HG03064 (cell line): ENCODE measurements around the gene DAPK3.
"Not testable (repeated sequence)": the region's sequence is repeated elsewhere in the genome, so short reads cannot be mapped to it uniquely, and the experiment has no call there.

ENCODE experiments used
- ATAC-seq: cut with Tn5 transposase; IDR thresholded peaks from one replicate; pipeline ENCODE4 v1.9.1; 2021; ENCODE audit warnings: low read depth; ENCODE audit not compliant: unreplicated experiment

Gene DAPK3

DNA sequence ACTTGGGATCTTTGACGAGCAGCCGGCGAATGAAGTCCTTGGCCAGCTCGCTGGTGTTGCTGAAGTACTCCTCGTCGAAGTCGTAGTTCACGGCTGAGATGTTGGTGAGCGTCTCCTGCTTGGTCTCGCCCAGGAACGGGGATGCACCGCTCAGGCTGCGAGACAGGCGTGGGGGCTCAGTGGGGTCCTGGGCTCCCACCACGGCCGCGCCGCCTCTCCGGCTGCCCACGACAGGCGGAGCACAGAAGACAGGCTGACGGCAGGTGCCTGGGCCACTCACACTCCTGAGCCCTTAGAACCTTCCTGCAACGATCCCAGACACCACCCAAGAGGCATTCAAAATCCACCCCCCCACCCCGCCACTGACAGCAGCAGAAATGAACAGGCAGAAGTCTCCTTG, 9.9 kb downstream of the DAPK3 start:
- ATAC-seq: no peak

DNA sequence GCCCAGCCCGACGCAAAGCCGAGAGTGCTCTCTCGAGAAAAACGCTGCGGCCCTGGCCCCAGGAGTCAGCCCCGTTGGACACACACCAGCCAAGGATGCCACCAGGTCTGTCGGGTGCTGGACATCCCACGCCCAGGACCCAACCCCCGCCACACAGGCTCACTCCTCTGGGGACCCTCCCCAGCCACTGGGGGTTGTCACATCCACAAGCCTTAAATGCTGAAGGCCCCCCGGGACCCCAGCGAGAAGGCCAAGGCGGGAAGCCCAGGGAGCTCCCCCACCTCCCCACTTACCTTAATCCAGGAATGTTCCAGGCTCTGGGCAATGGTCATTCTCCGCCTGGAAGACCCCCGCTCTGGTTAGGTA, 11.2 kb downstream of the DAPK3 start:
- no peak for ATAC-seq

DNA sequence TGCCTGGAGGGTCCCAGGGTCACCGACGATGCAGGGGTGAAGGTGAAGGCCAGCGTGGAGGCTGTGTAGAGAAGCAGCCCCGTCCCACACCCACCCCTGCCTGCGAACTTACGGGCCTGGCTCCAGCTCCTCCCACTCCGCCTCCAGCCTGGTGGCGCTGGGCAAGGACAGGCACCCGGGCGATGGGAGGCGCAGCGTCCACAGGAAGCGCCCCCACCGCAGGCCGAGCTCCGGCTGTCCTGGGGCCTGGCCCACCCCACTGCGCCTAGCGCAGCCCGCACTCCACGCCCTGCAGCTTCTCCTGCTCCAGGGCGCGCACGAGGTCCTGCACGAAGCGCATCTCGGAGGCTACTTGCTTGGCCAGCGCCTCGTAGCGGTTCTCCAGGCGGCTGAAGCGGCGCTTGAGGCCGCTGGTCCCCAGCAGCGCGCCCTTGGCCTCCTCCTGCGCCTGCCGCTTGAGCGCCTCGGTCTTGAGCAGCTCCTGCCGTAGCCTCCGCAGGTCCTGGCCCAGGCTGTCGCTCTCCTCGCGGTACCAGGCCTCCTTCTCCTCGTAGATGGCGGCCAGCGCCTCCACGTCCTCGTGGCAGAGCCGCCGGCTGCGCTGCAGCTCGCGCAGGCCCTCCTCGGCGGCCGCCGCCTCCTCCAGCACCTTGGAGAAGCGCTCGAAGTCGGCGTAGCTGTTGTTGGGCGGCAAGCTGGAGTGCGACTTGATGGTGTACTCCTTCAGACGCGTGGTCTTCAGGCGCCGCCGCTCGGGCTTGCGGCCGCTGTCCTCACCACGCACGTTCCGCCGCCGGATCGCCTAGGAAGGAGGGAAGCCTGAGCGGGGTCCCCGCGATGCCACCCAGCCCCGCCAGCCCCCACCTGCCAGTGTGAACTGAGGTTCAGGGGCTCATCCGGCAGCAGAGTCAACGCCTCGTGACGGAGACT, 11.8 kb downstream of the DAPK3 start:
- ATAC-seq: no peak

DNA sequence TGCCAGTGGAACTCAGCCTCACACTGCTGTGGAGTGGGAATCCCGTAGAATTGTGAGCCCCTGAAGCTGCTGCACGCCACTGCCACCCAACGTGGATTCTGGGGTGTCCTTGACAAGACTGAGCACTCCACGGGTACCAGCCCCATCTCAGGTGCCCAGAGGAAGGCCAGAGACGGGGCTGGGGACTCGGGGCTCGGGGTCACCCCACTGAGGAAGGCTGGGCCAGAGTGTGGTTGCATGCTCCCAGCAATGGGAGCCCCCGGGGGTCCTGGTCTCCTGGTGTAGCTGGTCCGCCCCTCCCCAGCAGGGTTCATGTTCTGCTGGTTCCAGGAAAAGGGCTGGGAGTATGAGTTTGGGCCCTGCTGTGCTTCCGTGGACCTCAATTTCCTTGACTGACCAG, 15.2 kb downstream of the DAPK3 start:
- ATAC-seq: no peak

DNA sequence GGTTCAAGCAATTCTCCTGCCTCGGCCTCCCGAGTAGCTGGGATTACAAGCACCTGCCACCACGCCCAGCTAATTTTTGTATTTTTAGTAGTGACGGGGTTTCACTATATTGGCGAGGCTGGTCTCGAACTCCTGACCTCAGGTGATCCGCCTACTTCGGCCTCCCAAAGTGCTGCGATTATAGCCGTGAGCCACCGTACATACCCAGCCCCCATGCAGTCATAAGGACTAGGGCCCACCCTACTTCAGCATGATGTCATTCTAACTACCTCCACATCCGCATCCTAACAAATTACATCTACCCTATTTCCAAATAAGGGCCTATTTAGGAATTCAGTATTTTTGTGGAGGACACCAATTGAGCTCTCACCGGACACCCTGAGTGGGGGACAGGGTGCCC, 15.6 kb downstream of the DAPK3 start:
- ATAC-seq: not testable (repeated sequence)

DNA sequence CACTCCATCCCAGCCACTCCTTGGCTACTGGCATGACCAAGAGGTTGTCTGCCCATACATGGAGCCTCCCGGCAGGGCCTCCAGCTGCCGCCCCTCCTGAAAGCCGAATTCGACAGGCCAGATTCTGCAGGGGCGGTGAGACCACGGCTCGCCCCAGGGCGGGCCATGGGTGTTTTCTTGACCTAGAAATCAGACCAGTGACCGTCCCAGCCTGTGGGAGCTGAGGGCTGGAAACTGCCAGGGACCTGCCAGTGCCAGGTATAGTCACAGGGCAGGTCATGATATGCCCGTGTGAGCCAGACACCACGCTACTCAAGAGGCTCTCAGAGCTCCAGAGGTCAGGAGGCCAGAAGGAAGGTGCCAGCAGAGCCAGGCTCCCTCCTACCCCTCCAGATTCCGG, 16.8 kb downstream of the DAPK3 start:
- no peak for ATAC-seq

DNA sequence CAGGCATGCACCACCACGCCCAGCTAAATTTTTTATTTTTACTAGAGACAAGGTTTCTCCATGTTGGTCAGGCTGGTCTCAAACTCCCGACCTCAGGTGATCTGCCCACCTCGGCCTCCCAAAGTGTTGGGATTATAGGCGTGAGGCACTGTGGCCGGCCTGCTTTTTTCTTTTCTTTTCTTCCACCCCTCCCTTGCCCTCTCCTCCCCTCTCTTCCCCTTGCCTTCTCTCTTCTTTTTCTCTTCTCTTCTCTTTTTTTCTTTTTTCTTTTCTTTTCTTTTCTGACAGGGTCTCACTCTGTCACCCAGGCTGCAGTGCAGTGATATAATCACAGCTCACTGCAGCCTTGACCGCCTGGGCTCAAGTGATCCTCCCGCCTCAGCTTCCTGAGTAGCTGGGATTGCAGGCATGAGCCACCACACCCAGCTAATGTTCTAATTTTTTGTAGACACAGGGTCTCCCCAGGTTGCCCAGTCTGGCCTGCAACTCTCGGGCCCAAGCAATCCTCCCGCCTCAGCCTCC, 18.1 kb downstream of the DAPK3 start:
- ATAC-seq: not testable (repeated sequence)

DNA sequence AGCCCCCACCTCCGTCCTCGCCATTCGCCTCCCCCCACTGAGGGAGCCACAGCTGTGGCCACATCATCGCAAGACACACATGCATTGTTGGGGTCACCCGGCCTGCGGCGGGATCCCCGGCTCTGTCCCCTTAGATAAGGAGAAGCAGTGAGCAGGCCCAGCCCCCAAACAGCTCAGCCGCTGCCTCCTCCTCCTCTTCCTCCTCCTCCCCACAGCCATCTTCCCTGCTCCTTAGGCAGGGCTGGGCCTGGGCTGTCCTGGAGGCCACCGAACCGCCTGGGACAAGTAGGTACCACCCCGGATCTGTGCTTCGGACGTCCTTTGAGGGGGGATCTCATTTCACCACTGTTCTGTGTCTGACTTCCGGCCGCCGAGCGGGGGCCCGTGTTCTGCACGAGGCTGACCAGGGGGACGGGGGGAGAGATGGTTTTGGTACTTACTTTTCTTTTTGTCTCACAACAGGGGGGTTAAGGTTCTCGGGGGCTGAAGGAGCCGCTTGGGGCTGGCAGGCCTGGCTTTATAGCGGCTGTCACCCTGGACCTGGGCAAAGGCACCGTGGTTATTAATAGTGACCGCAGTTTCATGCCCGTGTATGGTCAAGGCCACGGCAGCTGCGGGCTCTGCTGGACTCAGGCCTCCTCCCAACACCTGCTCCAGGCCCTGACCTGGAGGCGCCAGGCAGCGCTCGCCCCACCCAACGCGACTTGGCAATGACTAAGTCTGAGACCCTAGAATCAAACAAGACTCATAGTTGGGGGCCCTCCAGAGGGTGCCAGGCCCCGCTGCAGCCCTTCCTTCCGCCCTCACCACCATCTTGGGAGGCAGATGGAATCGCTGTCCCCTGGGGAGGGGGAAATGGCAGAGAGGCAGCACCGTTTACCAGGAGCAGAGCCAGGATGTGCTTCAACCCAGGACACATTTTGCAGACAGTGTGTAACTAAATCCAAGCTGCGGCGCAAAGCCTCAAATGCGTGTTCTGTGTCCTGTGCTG, 19.7 kb downstream of the DAPK3 start:
- ATAC-seq: no peak

DNA sequence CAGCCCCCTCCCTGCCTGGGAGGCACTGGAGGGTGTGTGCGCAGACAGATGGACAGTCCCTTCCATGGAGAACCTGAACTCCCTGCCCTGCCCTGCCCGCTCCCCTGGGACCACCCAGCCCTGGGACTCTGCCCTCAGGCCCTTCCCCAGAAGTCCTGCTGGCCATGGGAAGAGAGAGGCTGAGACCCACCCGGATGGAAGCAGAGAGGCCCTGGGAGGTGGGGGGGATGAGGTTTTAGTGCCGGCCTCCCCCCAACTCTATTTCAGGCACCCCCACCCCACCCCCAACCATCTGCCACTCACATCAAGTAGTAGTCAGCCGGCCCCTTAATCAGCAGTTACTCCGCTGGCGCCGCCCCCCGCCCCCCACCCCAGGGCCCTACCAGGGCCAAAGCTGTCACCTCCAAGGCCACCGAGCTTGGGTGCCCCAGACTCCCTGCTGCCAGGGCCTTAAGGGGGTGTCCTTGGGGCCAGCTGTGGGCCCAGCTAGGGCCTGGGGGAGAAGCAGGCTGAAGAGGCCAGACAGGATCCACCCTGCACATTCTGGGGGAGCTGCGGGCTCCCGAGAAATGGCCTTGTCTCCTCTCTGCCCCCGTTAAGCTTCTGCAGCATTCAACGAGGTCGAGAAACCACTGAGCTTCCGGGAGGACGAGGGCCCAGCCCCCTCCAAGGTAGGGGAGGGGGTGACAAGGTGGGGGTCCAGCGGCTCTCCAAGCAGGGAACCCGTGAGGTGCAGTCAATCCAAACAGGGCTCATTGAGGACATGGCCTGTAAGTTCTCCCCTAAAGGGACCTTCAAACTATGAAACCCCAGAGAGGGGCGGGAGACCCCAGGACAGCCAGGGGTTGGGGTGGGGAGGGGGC, 20.7 kb downstream of the DAPK3 start:
- ATAC-seq: no peak

DNA sequence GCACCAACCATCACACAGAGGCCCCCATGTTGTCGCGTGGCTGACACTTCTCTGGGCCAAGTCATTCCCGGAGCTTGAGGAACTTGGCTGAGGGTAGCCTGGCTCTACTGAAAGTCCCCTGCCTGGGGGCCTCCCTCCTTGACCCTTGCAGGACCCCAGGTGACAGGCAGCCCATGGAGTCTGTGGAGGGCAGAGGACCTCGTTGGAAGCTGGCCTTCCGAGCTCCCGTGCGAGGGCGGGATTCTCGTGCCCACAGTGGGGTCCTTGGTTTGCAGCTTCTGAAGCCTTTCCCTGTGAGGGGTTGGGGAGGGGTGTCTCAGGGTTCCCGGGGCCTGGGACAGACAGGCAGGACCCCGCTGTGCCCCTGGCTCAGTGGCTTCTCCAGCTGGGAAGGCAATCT, 21.6 kb downstream of the DAPK3 start:
- no peak for ATAC-seq

DNA sequence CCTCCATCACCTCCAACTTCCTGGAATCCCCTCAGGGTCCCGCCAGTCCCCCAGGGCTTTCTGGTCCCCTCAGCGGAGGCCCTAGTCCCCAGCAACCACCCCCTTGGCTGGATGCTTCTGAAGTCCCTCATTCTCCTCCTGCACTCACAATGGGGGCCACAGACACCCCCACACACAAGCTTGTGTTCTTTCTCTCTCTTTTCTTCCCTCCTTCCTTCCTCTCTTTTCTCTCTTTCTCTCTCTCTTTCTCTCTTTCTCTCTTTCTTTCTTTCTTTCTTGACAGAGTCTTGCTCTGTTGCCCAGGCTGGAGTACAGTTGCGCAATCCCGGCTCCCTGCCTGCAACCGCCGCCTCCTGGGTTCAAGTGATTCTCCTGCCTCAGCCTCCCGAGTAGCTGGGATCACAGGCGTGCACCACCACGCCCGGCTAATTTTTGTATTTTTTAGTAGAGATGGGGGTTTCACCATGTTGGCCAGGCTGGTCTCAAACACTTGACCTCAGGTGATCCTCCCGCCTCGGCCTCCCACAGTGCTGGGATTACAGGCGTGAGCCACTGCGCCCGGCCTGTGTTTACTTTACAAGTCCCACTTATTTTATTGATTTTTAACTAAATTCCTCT, 23.5 kb downstream of the DAPK3 start:
- not testable (repeated sequence) for ATAC-seq

DNA sequence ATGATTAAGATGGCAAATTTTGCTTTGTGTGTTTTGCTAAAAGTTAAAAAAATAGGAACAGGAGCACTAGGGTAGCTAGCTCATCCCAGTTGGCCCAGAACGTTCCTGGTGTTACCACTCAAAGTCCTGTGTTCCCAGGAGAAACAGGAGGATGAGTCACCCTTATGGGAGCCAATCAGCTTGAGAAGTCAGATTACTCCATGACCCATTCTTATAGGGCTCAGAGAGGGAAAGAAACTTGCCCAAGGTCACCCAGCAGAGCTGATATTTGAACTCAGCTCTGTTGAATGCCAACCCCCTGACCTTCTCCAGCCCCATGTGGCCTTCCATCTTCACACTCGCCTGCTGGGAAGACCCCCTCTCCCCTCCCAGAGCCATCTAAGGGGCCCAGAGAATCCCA, 25.1 kb downstream of the DAPK3 start:
- ATAC-seq: no peak

DNA sequence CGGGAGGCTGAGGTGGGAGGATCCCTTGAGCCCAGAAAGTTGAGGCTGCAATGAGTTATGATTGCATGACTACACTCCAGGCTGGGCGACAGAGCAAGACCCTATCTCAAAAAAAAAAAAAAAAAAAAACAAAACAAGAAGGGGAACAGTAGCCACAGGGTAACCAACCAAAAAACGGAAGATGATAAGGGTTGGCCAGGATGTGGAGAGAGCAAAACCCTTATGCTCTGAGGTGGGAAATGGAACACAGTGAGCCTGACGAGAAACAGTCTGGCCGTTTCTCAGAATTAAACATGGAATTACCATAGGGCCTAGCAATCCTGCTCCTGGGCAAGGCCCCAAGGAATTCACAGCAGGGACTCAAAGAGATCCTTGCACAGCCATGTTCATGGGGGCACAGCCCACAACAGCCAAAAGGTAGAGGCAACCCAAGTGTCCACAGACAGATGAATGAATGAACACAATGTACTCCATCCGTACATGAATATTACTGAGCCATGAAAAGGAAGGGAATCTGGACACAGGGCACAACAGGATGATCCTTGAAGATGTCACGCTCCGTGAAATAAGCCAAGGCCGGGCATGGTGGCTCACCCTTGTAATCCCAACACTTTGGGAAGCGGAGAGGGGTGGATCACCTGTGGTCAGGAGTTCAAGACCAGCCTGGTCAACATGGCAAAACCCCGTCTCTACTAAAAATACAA, 26.7 kb downstream of the DAPK3 start:
- no peak for ATAC-seq

DNA sequence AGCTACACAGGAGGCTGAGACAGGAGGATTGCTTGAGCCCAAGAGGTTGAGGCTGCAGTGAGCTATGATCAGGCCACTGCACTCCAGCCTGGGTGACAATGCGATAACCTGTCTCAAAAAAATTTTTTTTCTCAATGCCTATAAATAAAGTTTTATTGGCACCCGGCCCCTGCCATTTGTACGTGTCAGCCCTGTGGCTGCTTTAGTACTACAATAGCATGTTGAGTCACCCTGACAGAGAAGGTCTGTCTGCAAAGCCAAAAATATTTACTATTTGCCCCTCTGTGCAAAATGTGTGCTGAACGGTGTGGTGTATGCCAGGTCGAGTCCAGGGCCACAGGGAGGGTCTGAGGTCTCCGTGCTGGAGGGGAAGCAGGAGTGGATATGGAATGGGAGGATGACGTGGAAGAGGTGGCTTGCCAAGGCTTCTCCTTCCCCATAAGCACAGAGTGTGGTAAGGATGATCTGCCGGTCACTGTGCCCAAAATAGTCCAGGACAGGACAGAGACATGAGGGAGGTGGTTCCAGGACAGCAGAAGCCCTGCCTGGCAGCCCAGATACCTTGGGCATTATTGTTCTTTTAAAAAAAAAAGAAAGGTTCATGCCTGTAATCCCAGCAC, 28.0 kb downstream of the DAPK3 start:
- no peak for ATAC-seq

DNA sequence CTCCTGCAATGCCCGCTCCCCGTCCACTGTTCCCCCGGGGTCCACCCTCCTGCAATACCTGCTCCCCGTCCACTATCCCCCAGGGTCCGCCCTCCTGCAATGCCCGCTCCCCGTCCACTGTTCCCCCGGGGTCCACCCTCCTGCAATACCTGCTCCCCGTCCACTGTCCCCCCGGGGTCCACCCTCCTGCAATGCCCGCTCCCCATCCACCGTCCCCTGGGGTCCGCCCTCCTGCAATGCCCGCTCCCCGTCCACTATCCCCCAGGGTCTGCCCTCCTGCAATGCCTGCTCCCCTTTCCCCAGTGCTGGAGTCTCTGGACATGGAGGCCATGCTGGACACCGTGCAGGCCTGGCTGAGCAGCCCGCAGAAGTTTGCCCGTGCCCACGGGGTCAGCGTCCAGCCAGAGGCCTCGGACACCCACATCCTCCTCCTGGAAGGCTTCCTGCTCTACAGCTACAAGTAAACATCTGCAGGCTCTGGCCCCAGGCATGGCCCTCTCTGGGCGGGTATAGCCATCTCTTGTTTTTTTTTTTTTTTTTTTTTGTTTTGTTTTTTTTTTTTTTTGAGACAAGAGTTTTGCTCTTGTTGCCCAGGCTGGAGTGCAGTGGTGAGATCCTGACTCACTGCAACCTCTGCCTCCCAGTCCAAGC, 32.5 kb downstream of the DAPK3 start:
- not testable (repeated sequence) for ATAC-seq

DNA sequence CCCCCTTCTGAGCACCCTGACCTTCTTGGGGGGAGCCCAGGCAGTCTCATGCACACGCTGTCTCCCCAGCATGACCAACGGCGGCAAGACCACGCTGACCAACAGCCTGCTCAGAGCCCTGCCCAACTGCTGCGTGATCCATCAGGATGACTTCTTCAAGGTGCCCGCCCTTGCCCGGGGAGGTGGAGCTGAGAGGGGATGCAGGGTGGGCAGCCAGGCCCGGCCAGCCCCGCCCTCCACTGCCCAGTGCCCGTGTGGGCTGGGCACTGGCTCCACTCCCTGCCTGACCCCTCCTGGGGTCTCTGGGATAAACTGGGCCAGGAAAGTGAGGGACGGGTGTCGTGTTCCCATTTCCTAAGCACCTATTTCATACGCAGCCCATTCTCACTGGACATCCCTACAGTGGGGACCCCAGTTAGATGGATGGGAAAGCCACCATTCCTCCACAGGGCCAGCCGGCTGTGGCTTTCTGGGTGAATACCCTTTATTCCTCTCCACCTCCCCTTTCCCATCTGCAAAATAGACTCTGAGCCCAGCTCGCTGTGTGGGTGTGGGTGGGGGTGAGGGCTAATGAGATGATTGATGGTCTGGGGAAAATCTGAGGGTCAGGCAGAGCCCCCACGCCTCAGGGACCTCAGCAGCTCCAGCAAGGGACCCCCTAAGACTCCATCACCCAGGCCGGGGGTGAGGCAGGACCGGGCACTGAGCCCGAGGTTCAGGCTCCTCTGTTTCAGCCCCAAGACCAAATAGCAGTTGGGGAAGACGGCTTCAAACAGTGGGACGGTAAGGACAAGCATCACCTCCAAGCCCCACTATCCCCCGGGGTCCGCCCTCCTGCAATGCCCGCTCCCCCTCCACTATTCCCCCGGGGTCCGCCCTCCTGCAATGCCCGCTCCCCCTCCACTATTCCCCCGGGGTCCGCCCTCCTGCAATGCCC, 34.1 kb downstream of the DAPK3 start:
- no peak for ATAC-seq
